IMR-90 (cell line): ENCODE results near the gene HAUS7. TPM values are rescaled to one million over a fixed set of nuclear protein-coding genes. Genes with fewer than 3 reads are reported as not detected.

ENCODE experiments used
- ATAC-seq: fragments of 200-7000 bp; cut with Tn5 transposase; 2 replicates; pipeline ENCODE4 v1.9.1; 2020; ENCODE audit warnings: low read depth, mild to moderate bottlenecking, moderate library complexity
- BruUV-seq: library from RNA; stranded (reverse); fragments of 400-500 nt; replicated peaks from 2 replicates; lab custom pipeline; 2021; lab: Mats Ljungman, UMichigan
- CTCF ChIA-PET: fragments of 300-600 bp; formaldehyde crosslinking; extraction: SDS; loops from one replicate; lab custom pipeline; 2021; ENCODE audit warnings: antibody characterized with exemption; lab: Yijun Ruan, JAX
- POLR2A ChIA-PET: fragments of 300-600 bp; sonication (Branson Sonifier 250); formaldehyde crosslinking; loops from one replicate; lab custom pipeline; 2022; ENCODE audit warnings: antibody characterized with exemption; ENCODE audit not compliant: unreplicated experiment; lab: Charles Lee
- DNase-seq: peaks from one replicate; pipeline ENCODE4 v3.0.0; 2013
- H2AFZ ChIP-seq: replicated peaks from 2 replicates; pipeline ENCODE3; 2013; ENCODE audit warnings: low read length, mild to moderate bottlenecking; ENCODE audit not compliant: poor library complexity
- H2AK5ac ChIP-seq: 2 replicates; pipeline ENCODE4 v1.6.1; 2013; ENCODE audit warnings: low read depth, low read length, inconsistent platforms
- H2AK9ac ChIP-seq: replicated peaks from 2 replicates; pipeline ENCODE3; 2013; ENCODE audit warnings: mild to moderate bottlenecking, low read depth, low read length, moderate library complexity; ENCODE audit not compliant: poor library complexity
- H2BK120ac ChIP-seq: 2 replicates; pipeline ENCODE4 v1.6.1; 2013; ENCODE audit warnings: low read depth, low read length, inconsistent platforms
- H2BK15ac ChIP-seq: 3 replicates; pipeline ENCODE4 v1.6.1; 2013; ENCODE audit warnings: low read depth, low read length, inconsistent platforms
- H2BK20ac ChIP-seq: 2 replicates; pipeline ENCODE4 v1.6.1; 2013; ENCODE audit warnings: low read depth, mild to moderate bottlenecking, inconsistent platforms, low read length, moderate library complexity
- H2BK5ac ChIP-seq: 2 replicates; pipeline ENCODE4 v1.6.1; 2013; ENCODE audit warnings: mild to moderate bottlenecking, low read depth, low read length, inconsistent platforms; ENCODE audit not compliant: poor library complexity, severe bottlenecking
- H3K14ac ChIP-seq: replicated peaks from 2 replicates; pipeline ENCODE4 v1.6.1; 2013; ENCODE audit warnings: low read depth, low read length, inconsistent platforms
- H3K18ac ChIP-seq: 2 replicates; pipeline ENCODE4 v1.6.1; 2013; ENCODE audit warnings: low read depth, low read length, control low read depth
- H3K23ac ChIP-seq: 2 replicates; pipeline ENCODE4 v1.6.1; 2013; ENCODE audit warnings: low read depth, low read length, inconsistent platforms
- H3K27ac ChIP-seq: 2 replicates; pipeline ENCODE4 v1.5.1; 2013; ENCODE audit warnings: mild to moderate bottlenecking, control low read depth, low read length; ENCODE audit not compliant: insufficient read depth
- H3K27me3 ChIP-seq: 2 replicates; pipeline ENCODE4 v1.6.1; 2013; ENCODE audit warnings: low read length; ENCODE audit not compliant: control insufficient read depth, insufficient read depth
- H3K36me3 ChIP-seq: 2 replicates; pipeline ENCODE4 v1.6.1; 2013; ENCODE audit warnings: low read length, mixed read lengths; ENCODE audit not compliant: control insufficient read depth, insufficient read depth
- H3K4ac ChIP-seq: 2 replicates; pipeline ENCODE4 v1.6.1; 2013; ENCODE audit warnings: low read depth, low read length, inconsistent platforms
- H3K4me1 ChIP-seq: 2 replicates; pipeline ENCODE4 v1.6.1; 2013; ENCODE audit warnings: low read length, mixed read lengths; ENCODE audit not compliant: control insufficient read depth, insufficient read depth
- H3K4me2 ChIP-seq: 2 replicates; pipeline ENCODE4 v1.6.1; 2013; ENCODE audit warnings: low read depth, mild to moderate bottlenecking, control low read depth, low read length, moderate library complexity
- H3K4me3 ChIP-seq: 2 replicates; pipeline ENCODE4 v1.5.1; 2013; ENCODE audit warnings: low read depth, mild to moderate bottlenecking, control low read depth, low read length, moderate library complexity; ENCODE audit not compliant: insufficient read depth
- H3K56ac ChIP-seq: 2 replicates; pipeline ENCODE4 v1.6.1; 2013; ENCODE audit warnings: low read length, inconsistent platforms; ENCODE audit not compliant: insufficient read depth; ENCODE audit errors: extremely low read depth
- H3K79me1 ChIP-seq, 2 experiments: 2 replicates each; pipeline ENCODE4 v1.6.1; 2013; ENCODE audit warnings: low read length in 2 of 2, inconsistent platforms in 1 of 2, low read depth in 1 of 2
- H3K9ac ChIP-seq: 2 replicates; pipeline ENCODE4 v1.6.1; 2013; ENCODE audit warnings: low read depth, low read length, control low read depth
- H3K9me1 ChIP-seq: 2 replicates; pipeline ENCODE4 v1.6.1; 2013; ENCODE audit warnings: low read length, inconsistent platforms; ENCODE audit not compliant: insufficient read depth
- H3K9me3 ChIP-seq: 2 replicates; pipeline ENCODE4 v1.6.1; 2013; ENCODE audit warnings: low read length; ENCODE audit not compliant: control insufficient read depth, insufficient read depth
- H4K20me1 ChIP-seq: 2 replicates; pipeline ENCODE4 v1.6.1; 2013; ENCODE audit warnings: low read length, inconsistent platforms; ENCODE audit not compliant: insufficient read depth
- H4K5ac ChIP-seq: 2 replicates; pipeline ENCODE4 v1.6.1; 2013; ENCODE audit warnings: mild to moderate bottlenecking, low read depth, low read length, control low read depth
- H4K8ac ChIP-seq, 2 experiments: 2 replicates each; pipeline ENCODE4 v1.6.1; 2013; ENCODE audit warnings: low read depth in 2 of 2, low read length in 2 of 2, control low read depth in 1 of 2, inconsistent platforms in 1 of 2
- H4K91ac ChIP-seq: 2 replicates; pipeline ENCODE4 v1.6.1; 2013; ENCODE audit warnings: low read depth, low read length, inconsistent platforms; ENCODE audit not compliant: insufficient read depth
- BHLHE40 ChIP-seq: fragments of 150-350 bp; IDR thresholded peaks from 2 replicates; pipeline ENCODE4 v1.6.1; 2016; ENCODE audit warnings: mild to moderate bottlenecking, low read depth, low read length
- CHD1 ChIP-seq: IDR thresholded peaks from 2 replicates; pipeline ENCODE4 v1.6.1; 2012; ENCODE audit warnings: low read depth, low read length, improper control_type of control experiment
- FOS ChIP-seq: fragments of 150-350 bp; IDR thresholded peaks from 2 replicates; pipeline ENCODE4 v1.6.1; 2016; ENCODE audit warnings: low read depth, low read length
- MAFK ChIP-seq: IDR thresholded peaks from 2 replicates; pipeline ENCODE4 v1.6.1; 2012; ENCODE audit warnings: low read depth, low read length, improper control_type of control experiment
- NFE2L2 ChIP-seq: fragments of 150-350 bp; IDR thresholded peaks from 2 replicates; pipeline ENCODE4 v1.6.1; 2016; ENCODE audit warnings: low read depth, mild to moderate bottlenecking, low read length
- RAD21 ChIP-seq: IDR thresholded peaks from 2 replicates; pipeline ENCODE4 v1.6.1; 2012; ENCODE audit warnings: low read length, improper control_type of control experiment
- RCOR1 ChIP-seq: IDR thresholded peaks from 2 replicates; pipeline ENCODE4 v1.6.1; 2012; ENCODE audit warnings: mild to moderate bottlenecking, low read length, improper control_type of control experiment; ENCODE audit not compliant: insufficient replicate concordance
- WGBS, 2 experiments: methylation state at CpG; one replicate each; pipeline versions ENCODE4 v1.1.5 to v1.1.7; 2013; ENCODE audit warnings: missing lambda C conversion rate in 2 of 2; ENCODE audit not compliant: insufficient read length in 1 of 2; ENCODE audit errors: extremely low coverage in 2 of 2; 5-methylcytosine and 5-hydroxymethylcytosine counted together
- dilution Hi-C: fragments of 300-500 bp; cut with HindIII; formaldehyde crosslinking; loops from one replicate; pipeline ENCODE4 v1.14.3; 2018; ENCODE audit warnings: low sequenced_read_pairs; ENCODE audit not compliant: unreplicated experiment
- in situ Hi-C: fragments of 300-500 bp; cut with MboI; formaldehyde crosslinking; loops from 3 replicates; pipeline ENCODE4 v1.14.3; 2019; ENCODE audit warnings: low sequenced_read_pairs, inconsistent platforms, mixed read lengths
- intact Hi-C: fragments of 100-400 bp; cut with micrococcal nuclease; formaldehyde crosslinking; loops from 2 replicates; pipeline ENCODE4 v1.10.0; 2022
- polyA plus RNA-seq, 3 experiments: library from polyadenylated mRNA; depleted of rRNA; stranded (reverse); fragments of >200 nt; gene quantifications; 2 replicates each; pipeline ENCODE4 v1.2.3, GENCODE V29; 2012; ENCODE audit warnings: low replicate concordance in 1 of 3
- total RNA-seq: library from RNA; depleted of rRNA; stranded (reverse); fragments of >200 nt; gene quantifications from 2 replicates; pipeline ENCODE4 v1.2.3, GENCODE V29; 2012
- TF ChIP-seq, protein P1 (sequence below): conservative IDR thresholded peaks from 2 replicates; pipeline ENCODE4 v1.5.1; 2012; ENCODE audit warnings: mild to moderate bottlenecking, low read depth, low read length, improper control_type of control experiment
- TF ChIP-seq, protein P2 (sequence below): fragments of 150-350 bp; IDR thresholded peaks from 2 replicates; pipeline ENCODE4 v1.6.1; 2017; ENCODE audit warnings: mild to moderate bottlenecking, antibody characterized with exemption, low read length, low read depth
- TF ChIP-seq, protein P3 (sequence below): fragments of 150-350 bp; IDR thresholded peaks from 2 replicates; pipeline ENCODE4 v1.6.1; 2016; ENCODE audit warnings: low read depth, mild to moderate bottlenecking, low read length, moderate library complexity, borderline replicate concordance

Gene HAUS7
- total and polyA plus RNA-seq, 2 of the 4 experiments (the other 2 are of a cell fraction) = 10.8 to 25.9 TPM

DNA sequence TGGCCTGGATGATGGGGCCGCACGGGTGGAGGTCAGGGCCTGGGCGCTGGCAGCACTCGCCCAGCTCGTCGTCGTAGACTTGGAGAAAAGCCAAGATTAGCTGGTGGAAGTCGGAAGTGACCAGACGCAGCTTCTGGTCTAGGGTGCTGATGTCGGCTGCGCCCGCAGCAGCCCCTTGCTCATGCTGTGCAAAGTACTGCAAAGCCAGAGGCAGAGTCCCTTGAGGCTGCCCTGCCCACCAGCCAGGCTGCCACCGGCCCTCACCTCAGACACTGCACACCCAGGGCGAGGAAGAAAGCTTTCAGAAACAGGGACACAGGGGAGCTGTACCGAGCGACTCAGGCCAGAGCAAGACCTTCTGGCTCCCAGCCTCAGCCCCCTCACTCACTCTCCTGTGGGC, 14.8 kb downstream of the HAUS7 start:
- Histone ChIP-seq H2AFZ (no peak overlapping the region), H3K14ac (no peak overlapping the region), H3K4me2 (no peak overlapping the region), H3K9ac (no peak overlapping the region), H2BK15ac (no peak overlapping the region), H3K23ac (no peak overlapping the region), H2BK20ac (no peak overlapping the region), H3K9me3 (no peaks in the 10 kb centered on the region; the same call in 1 of the 2 replicates), H4K20me1 (no peaks in the 10 kb centered on the region), H4K5ac (no peak overlapping the region), H3K79me1 (no peaks in the 10 kb centered on the region), H3K18ac (no peak overlapping the region), H2AK9ac (no peak overlapping the region), H3K4ac (no peak overlapping the region), H2BK120ac (no peak overlapping the region), H3K4me3 (no peak overlapping the region), H3K4me1 (no peaks in the 10 kb centered on the region), H4K8ac (no peak overlapping the region), H4K91ac (no peak overlapping the region), H2AK5ac (no peak overlapping the region), H3K27ac (no peak overlapping the region), H3K27me3 (no peaks in the 10 kb centered on the region), H2BK5ac (no peak overlapping the region), H3K9me1 (no peaks in the 10 kb centered on the region; the same call in 1 of the 2 replicates), H3K36me3 (0 out of 2 replicates have a peak, but pooled peaks cover 2% of the 10 kb centered on the region), H3K56ac (no peak overlapping the region)
- ChIA-PET POLR2A (no interaction called here), CTCF (no interaction called here)
- DNase-seq = no peak
- ATAC-seq = no peak
- intact Hi-C loops (no loop called here), in situ Hi-C loops (loop anchor here (25.0 kb wide), 1 partner anchor 418 kb away; no protein-coding TSS in a partner anchor), dilution Hi-C loops (no loop called here)
- WGBS, 2 experiments = 78% methylated on average over 12 of the region's 16 CpGs; no CpG with 5 or more reads in 1 of the 2 experiments
- BruUV-seq = no TSS peak
- TF ChIP-seq, protein P1, sequence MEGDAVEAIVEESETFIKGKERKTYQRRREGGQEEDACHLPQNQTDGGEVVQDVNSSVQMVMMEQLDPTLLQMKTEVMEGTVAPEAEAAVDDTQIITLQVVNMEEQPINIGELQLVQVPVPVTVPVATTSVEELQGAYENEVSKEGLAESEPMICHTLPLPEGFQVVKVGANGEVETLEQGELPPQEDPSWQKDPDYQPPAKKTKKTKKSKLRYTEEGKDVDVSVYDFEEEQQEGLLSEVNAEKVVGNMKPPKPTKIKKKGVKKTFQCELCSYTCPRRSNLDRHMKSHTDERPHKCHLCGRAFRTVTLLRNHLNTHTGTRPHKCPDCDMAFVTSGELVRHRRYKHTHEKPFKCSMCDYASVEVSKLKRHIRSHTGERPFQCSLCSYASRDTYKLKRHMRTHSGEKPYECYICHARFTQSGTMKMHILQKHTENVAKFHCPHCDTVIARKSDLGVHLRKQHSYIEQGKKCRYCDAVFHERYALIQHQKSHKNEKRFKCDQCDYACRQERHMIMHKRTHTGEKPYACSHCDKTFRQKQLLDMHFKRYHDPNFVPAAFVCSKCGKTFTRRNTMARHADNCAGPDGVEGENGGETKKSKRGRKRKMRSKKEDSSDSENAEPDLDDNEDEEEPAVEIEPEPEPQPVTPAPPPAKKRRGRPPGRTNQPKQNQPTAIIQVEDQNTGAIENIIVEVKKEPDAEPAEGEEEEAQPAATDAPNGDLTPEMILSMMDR = no peak
- TF ChIP-seq, protein P2, sequence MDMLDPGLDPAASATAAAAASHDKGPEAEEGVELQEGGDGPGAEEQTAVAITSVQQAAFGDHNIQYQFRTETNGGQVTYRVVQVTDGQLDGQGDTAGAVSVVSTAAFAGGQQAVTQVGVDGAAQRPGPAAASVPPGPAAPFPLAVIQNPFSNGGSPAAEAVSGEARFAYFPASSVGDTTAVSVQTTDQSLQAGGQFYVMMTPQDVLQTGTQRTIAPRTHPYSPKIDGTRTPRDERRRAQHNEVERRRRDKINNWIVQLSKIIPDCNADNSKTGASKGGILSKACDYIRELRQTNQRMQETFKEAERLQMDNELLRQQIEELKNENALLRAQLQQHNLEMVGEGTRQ = no peak
- TF ChIP-seq RAD21 (no peak), MAFK (no peak), NFE2L2 (no peak), CHD1 (no peak), FOS (no peak), RCOR1 (no peak), BHLHE40 (no peak)
- TF ChIP-seq, protein P3, sequence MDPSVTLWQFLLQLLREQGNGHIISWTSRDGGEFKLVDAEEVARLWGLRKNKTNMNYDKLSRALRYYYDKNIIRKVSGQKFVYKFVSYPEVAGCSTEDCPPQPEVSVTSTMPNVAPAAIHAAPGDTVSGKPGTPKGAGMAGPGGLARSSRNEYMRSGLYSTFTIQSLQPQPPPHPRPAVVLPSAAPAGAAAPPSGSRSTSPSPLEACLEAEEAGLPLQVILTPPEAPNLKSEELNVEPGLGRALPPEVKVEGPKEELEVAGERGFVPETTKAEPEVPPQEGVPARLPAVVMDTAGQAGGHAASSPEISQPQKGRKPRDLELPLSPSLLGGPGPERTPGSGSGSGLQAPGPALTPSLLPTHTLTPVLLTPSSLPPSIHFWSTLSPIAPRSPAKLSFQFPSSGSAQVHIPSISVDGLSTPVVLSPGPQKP = no peak
